SK-N-SH (cell line): ENCODE data around the gene PTPRD. TPM values are rescaled to one million over a fixed set of nuclear protein-coding genes. Genes with fewer than 3 reads are reported as not detected.

ENCODE experiments used
- CTCF ChIA-PET: fragments of 300-600, 350-600 bp; formaldehyde crosslinking; extraction: SDS; loops from one replicate; lab custom pipeline; 2021; lab: Yijun Ruan, JAX
- POLR2A ChIA-PET: fragments of 350-600 bp; sonication (Branson Sonifier 250); formaldehyde crosslinking; extraction: SDS; loops from one replicate; lab custom pipeline; 2020; ENCODE audit warnings: antibody characterized with exemption, inconsistent platforms; lab: Yijun Ruan, JAX
- DNase-seq: peaks from one replicate; pipeline ENCODE4 v3.0.0; 2012
- H2AFZ ChIP-seq: fragments of 200-600 bp; sonication (generic); 2 replicates; pipeline ENCODE4 v1.8.1; 2016; ENCODE audit warnings: antibody characterized with exemption, mild to moderate bottlenecking, low read depth
- H3F3A ChIP-seq: fragments of 200-600 bp; sonication (generic); replicated peaks from 2 replicates; pipeline ENCODE3; 2016; ENCODE audit warnings: antibody characterized with exemption, mild to moderate bottlenecking; ENCODE audit not compliant: insufficient read depth
- H3K27ac ChIP-seq, 2 experiments: fragments of 200-500 bp in 1 of 2; fragments of 200-600 bp in 1 of 2; sonication (Bioruptor generic) in 1 of 2; sonication (generic), shearing (Covaris generic) in 1 of 2; 2 replicates each; pipeline versions ENCODE4 v1.5.1 to v1.6.1; 2014 to 2016; ENCODE audit warnings: low read depth in 2 of 2, inconsistent platforms in 1 of 2, low read length in 1 of 2, mild to moderate bottlenecking in 1 of 2, mixed read lengths in 1 of 2
- H3K27me3 ChIP-seq: fragments of 200-600 bp; sonication (generic), shearing (Covaris generic); 2 replicates; pipeline ENCODE4 v1.6.1; 2016; ENCODE audit warnings: mixed run types; ENCODE audit not compliant: insufficient read depth
- H3K36me3 ChIP-seq, 2 experiments: fragments of 200-500 bp in 1 of 2; fragments of 200-600 bp in 1 of 2; sonication (Bioruptor generic) in 1 of 2; sonication (generic) in 1 of 2; replicated peaks in 1 of 2; 2 replicates each; pipeline versions ENCODE3 to v1.5.1; 2014 to 2016; ENCODE audit warnings: low read length in 1 of 2, mild to moderate bottlenecking in 1 of 2; ENCODE audit not compliant: insufficient read depth in 2 of 2, control insufficient read depth in 1 of 2
- H3K4me1 ChIP-seq, 2 experiments: fragments of 200-500 bp in 1 of 2; fragments of 200-600 bp in 1 of 2; sonication (Bioruptor generic) in 1 of 2; sonication (generic), shearing (Covaris generic) in 1 of 2; 2 replicates each; pipeline versions ENCODE4 v1.5.1 to v1.6.1; 2014 to 2016; ENCODE audit warnings: low read depth in 1 of 2, low read length in 1 of 2, mixed run types in 1 of 2; ENCODE audit not compliant: insufficient read depth in 2 of 2, control insufficient read depth in 1 of 2
- H3K4me2 ChIP-seq: fragments of 200-600 bp; sonication (generic), shearing (Covaris generic); 2 replicates; pipeline ENCODE4 v1.6.1; 2017; ENCODE audit warnings: mixed run types
- H3K4me3 ChIP-seq, 2 experiments: fragments of 200-500 bp in 1 of 2; fragments of 200-600 bp in 1 of 2; sonication (Bioruptor generic) in 1 of 2; sonication (generic), shearing (Covaris generic) in 1 of 2; 2 replicates each; pipeline versions ENCODE4 v1.5.1 to v1.8.1; 2014 to 2016; ENCODE audit warnings: low read depth in 2 of 2, inconsistent platforms in 1 of 2, low read length in 1 of 2, mild to moderate bottlenecking in 1 of 2, mixed read lengths in 1 of 2, moderate library complexity in 1 of 2
- H3K79me2 ChIP-seq: fragments of 200-600 bp; sonication (generic); 2 replicates; pipeline ENCODE4 v1.8.1; 2017; ENCODE audit warnings: mild to moderate bottlenecking; ENCODE audit not compliant: insufficient read depth
- H3K9ac ChIP-seq: fragments of 200-600 bp; sonication (generic); 2 replicates; pipeline ENCODE4 v1.6.1; 2017; ENCODE audit warnings: mixed run types
- H3K9me2 ChIP-seq: fragments of 200-600 bp; sonication (generic); 2 replicates; pipeline ENCODE4 v1.6.1; 2017; ENCODE audit warnings: mixed run types
- H3K9me3 ChIP-seq: fragments of 200-600 bp; sonication (generic); 2 replicates; pipeline ENCODE4 v1.6.1; 2017; ENCODE audit warnings: mixed run types, mild to moderate bottlenecking, moderate library complexity
- H4K20me1 ChIP-seq: fragments of 200-600 bp; sonication (generic); 2 replicates; pipeline ENCODE4 v1.6.1; 2017; ENCODE audit warnings: mild to moderate bottlenecking, mixed run types; ENCODE audit not compliant: insufficient read depth
- CHD2 ChIP-seq: fragments of 150-350 bp; IDR thresholded peaks from 2 replicates; pipeline ENCODE4 v1.6.1; 2018; ENCODE audit warnings: low read length; ENCODE audit not compliant: partially characterized antibody
- ELF1 ChIP-seq: IDR thresholded peaks from 2 replicates; pipeline ENCODE4 v1.4.0; 2012
- EP300 ChIP-seq, 2 experiments: IDR thresholded peaks; 2 replicates each; pipeline versions ENCODE4 v1.4.0 to v1.6.1; 2012; ENCODE audit warnings: borderline replicate concordance in 1 of 2, low read depth in 1 of 2, low read length in 1 of 2
- FOSL2 ChIP-seq: IDR thresholded peaks from 2 replicates; pipeline ENCODE4 v1.4.0; 2012; ENCODE audit warnings: low read depth, mild to moderate bottlenecking, moderate library complexity, borderline replicate concordance
- FOXJ3 ChIP-seq: sonication (generic); formaldehyde crosslinking; IDR thresholded peaks from 2 replicates; pipeline ENCODE4 v1.5.1; 2020; ENCODE audit warnings: mild to moderate bottlenecking, missing genetic modification reagents
- FOXM1 ChIP-seq: IDR thresholded peaks from 2 replicates; pipeline ENCODE4 v1.4.0; 2012; ENCODE audit warnings: low read depth, mild to moderate bottlenecking
- IRF3 ChIP-seq: fragments of 150-350 bp; IDR thresholded peaks from 2 replicates; pipeline ENCODE4 v1.6.1; 2016; ENCODE audit warnings: mild to moderate bottlenecking, low read depth, low read length
- JUND ChIP-seq: IDR thresholded peaks from 2 replicates; pipeline ENCODE4 v1.4.0; 2012
- MEF2A ChIP-seq: IDR thresholded peaks from 2 replicates; pipeline ENCODE4 v1.4.0; 2012; ENCODE audit warnings: low read depth, borderline replicate concordance
- NRF1 ChIP-seq: IDR thresholded peaks from 2 replicates; pipeline ENCODE4 v1.6.1; 2012; ENCODE audit warnings: low read depth, mild to moderate bottlenecking, low read length
- RAD21 ChIP-seq: IDR thresholded peaks from 2 replicates; pipeline ENCODE4 v1.6.1; 2012; ENCODE audit warnings: mild to moderate bottlenecking, low read length
- RCOR1 ChIP-seq: fragments of 150-350 bp; IDR thresholded peaks from 2 replicates; pipeline ENCODE4 v1.6.1; 2017; ENCODE audit warnings: antibody characterized with exemption, low read length
- REST ChIP-seq: IDR thresholded peaks from 2 replicates; pipeline ENCODE4 v1.6.1; 2012; ENCODE audit warnings: mild to moderate bottlenecking, low read depth, low read length, moderate library complexity
- SMC3 ChIP-seq: IDR thresholded peaks from 2 replicates; pipeline ENCODE4 v1.6.1; 2012; ENCODE audit warnings: low read depth, low read length, improper control_type of control experiment
- TAF1 ChIP-seq: IDR thresholded peaks from 2 replicates; pipeline ENCODE4 v1.6.1; 2012; ENCODE audit warnings: low read depth, mild to moderate bottlenecking, low read length, moderate library complexity, borderline replicate concordance
- TEAD4 ChIP-seq: IDR thresholded peaks from 2 replicates; pipeline ENCODE4 v1.4.0; 2012; ENCODE audit warnings: mild to moderate bottlenecking, borderline replicate concordance; ENCODE audit not compliant: insufficient read depth
- USF1 ChIP-seq: IDR thresholded peaks from 2 replicates; pipeline ENCODE4 v1.4.0; 2012; ENCODE audit warnings: low read depth, borderline replicate concordance
- WGBS: methylation state at CpG from one replicate; pipeline ENCODE4 v1.1.6; 2017; ENCODE audit warnings: low lambda C conversion rate; 5-methylcytosine and 5-hydroxymethylcytosine counted together
- polyA plus RNA-seq, 3 experiments: library from polyadenylated mRNA; depleted of rRNA; stranded (reverse); fragments of >200 nt; gene quantifications; 2 replicates each; pipeline ENCODE4 v1.2.3, GENCODE V29; 2012
- TF ChIP-seq, protein P1 (sequence below): IDR thresholded peaks from 2 replicates; pipeline ENCODE4; 2012

PTPRD gene
- polyA plus RNA-seq, 1 of the 3 experiments (the other 2 are of a cell fraction) = 0.15 TPM

DNA sequence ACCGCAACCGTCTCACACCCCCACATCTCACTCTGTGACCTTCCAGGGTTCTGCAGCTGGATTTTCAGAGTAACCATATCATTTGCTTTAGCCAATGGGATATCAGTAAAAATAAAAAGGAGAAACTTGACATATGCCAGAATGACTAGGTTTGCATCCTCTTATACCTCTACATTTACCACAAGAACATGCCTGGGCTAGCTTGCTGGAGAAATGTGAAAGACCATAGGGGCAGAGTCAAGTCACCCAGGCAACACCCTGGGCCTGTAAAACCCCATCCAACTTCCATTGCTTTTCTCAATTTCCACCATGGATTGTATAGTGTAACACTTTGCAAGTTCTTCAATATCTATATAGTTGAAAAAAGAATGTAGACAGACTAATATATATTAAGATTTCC is 731.1 kb downstream of the PTPRD start:
- H3K9me3 ChIP-seq = no peaks in the 10 kb centered on the region
- H3K4me3 ChIP-seq = no peak overlapping the region
- no peak overlapping the region for H3K4me2 ChIP-seq
- H3K79me2 ChIP-seq = no peaks in the 10 kb centered on the region
- no peak overlapping the region for H2AFZ ChIP-seq
- ChIA-PET POLR2A (no interaction called here), CTCF (no interaction called here)
- 72% methylated on average over 2 of the region's 2 CpGs for WGBS
- no peak overlapping the region for H3K9ac ChIP-seq
- TF ChIP-seq REST (no peak), IRF3 (no peak), ELF1 (no peak), USF1 (no peak), FOXJ3 (CRISPR knock-in tag) (no peak), RCOR1 (no peak), RAD21 (no peak), TAF1 (no peak), FOSL2 (no peak)
- TF ChIP-seq, protein P1, sequence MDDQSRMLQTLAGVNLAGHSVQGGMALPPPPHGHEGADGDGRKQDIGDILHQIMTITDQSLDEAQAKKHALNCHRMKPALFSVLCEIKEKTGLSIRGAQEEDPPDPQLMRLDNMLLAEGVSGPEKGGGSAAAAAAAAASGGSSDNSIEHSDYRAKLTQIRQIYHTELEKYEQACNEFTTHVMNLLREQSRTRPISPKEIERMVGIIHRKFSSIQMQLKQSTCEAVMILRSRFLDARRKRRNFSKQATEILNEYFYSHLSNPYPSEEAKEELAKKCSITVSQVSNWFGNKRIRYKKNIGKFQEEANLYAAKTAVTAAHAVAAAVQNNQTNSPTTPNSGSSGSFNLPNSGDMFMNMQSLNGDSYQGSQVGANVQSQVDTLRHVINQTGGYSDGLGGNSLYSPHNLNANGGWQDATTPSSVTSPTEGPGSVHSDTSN = no peak
- no peaks in the 10 kb centered on the region for H3K9me2 ChIP-seq
- DNase-seq = no peak
- no peaks in the 10 kb centered on the region for H3F3A ChIP-seq
- H3K27ac ChIP-seq = no peak overlapping the region
- no peaks in the 10 kb centered on the region for H3K36me3 ChIP-seq
- no peaks in the 10 kb centered on the region for H3K4me1 ChIP-seq
- H3K27me3 ChIP-seq = no peaks in the 10 kb centered on the region
- H4K20me1 ChIP-seq = no peaks in the 10 kb centered on the region

DNA sequence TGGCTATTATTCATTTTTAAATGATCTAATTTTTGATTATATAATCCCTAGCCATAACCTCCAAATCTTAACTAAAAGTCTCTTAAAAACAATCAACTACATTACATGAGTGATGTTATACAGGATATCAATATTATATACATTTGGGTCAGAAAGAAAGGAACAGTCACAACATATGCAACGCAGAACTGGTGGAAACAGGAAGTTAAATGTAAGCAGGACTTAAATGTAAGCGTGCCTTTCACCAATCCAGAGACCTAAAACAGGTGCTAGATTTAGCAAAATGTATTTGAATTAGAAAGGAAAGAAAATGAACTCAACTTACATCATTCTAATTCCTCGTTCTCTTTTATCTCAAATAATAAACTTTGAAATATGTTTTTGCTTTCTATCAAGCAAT is 738.5 kb downstream of the PTPRD start:
- DNase-seq = no peak
- Histone ChIP-seq H3K4me3 (no peak overlapping the region), H3K27ac (no peak overlapping the region), H3K36me3 (no peaks in the 10 kb centered on the region), H3K79me2 (no peaks in the 10 kb centered on the region), H2AFZ (no peak overlapping the region), H4K20me1 (no peaks in the 10 kb centered on the region), H3F3A (no peaks in the 10 kb centered on the region), H3K4me2 (no peak overlapping the region)
- ChIA-PET CTCF (no interaction called here), POLR2A (no interaction called here)
- 25% methylated on average over 3 of the region's 3 CpGs for WGBS
- TF ChIP-seq MEF2A (no peak), SMC3 (no peak), TEAD4 (no peak), EP300 (IDR thresholded peaks at IDR 0.05; ENCODE audit: borderline replicate concordance in 1 of 2, low read depth in 1 of 2, low read length in 1 of 2) (no peak), FOXM1 (no peak), CHD2 (no peak), JUND (no peak), NRF1 (no peak)
- TF ChIP-seq, all 33 proteins: peak for 0
- H3K9ac ChIP-seq = no peak overlapping the region
- H3K4me1 ChIP-seq = no peaks in the 10 kb centered on the region
- no peaks in the 10 kb centered on the region for H3K27me3 ChIP-seq
- no peaks in the 10 kb centered on the region for H3K9me2 ChIP-seq
- H3K9me3 ChIP-seq = no peaks in the 10 kb centered on the region
